NCI-H345 treated with DMSO at 0.1 percent for 48 hours (cell line): ENCODE measurements around the gene RMND5B.
"Not testable (repeated sequence)": the region's sequence is repeated elsewhere in the genome, so short reads cannot be mapped to it uniquely, and the experiment has no call there.

ENCODE experiments used
- DNase-seq: peaks from one replicate; lab custom pipeline; 2025; ENCODE audit not compliant: unreplicated experiment; lab: John Stamatoyannopoulos, UW

Gene RMND5B

GRCh38 chr5:178130576-178131445, at the start of gene RMND5B:
Gene RMND5B, plus strand, starts transcription at chr5:178131014. Its CDS starts 7,106 bp downstream, at chr5:178138120.
- peak; percentile 74 for DNase-seq

GRCh38 chr5:178081571-178082243, 49.1 kb upstream of the RMND5B start:
- DNase-seq = no peak

- no peak for DNase-seq
Observed at GRCh38 chr5:178083922-178084321, 46.9 kb upstream of the RMND5B start.

- no peak for DNase-seq
Observed at GRCh38 chr5:178085316-178085715, 45.5 kb upstream of the RMND5B start.

GRCh38 chr5:178086266-178086665, 44.5 kb upstream of the RMND5B start:
- DNase-seq = no peak

- DNase-seq = not testable (repeated sequence)
Observed at GRCh38 chr5:178087199-178087598, 43.6 kb upstream of the RMND5B start.

GRCh38 chr5:178090856-178091255, 40.0 kb upstream of the RMND5B start:
- DNase-seq = no peak

GRCh38 chr5:178093134-178093533, 37.7 kb upstream of the RMND5B start:
- no peak for DNase-seq

GRCh38 chr5:178094345-178094744, 36.5 kb upstream of the RMND5B start:
- no peak for DNase-seq

- no peak for DNase-seq
Observed at GRCh38 chr5:178098685-178099084, 32.1 kb upstream of the RMND5B start.

- no peak for DNase-seq
Observed at GRCh38 chr5:178103612-178104011, 27.2 kb upstream of the RMND5B start.

GRCh38 chr5:178104492-178104891, 26.3 kb upstream of the RMND5B start:
- DNase-seq = no peak

GRCh38 chr5:178106086-178106485, 24.7 kb upstream of the RMND5B start:
- DNase-seq = no peak

GRCh38 chr5:178106556-178107239, 24.1 kb upstream of the RMND5B start:
- no peak for DNase-seq

- no peak for DNase-seq
Observed at GRCh38 chr5:178107756-178108310, 23.0 kb upstream of the RMND5B start.

GRCh38 chr5:178108446-178108845, 22.4 kb upstream of the RMND5B start:
- DNase-seq = no peak

- DNase-seq = no peak
Observed at GRCh38 chr5:178108966-178109365, 21.8 kb upstream of the RMND5B start.

GRCh38 chr5:178110511-178110910, 20.3 kb upstream of the RMND5B start:
- no peak for DNase-seq

- no peak for DNase-seq
Observed at GRCh38 chr5:178111925-178112324, 18.9 kb upstream of the RMND5B start.

GRCh38 chr5:178112545-178112944, 18.3 kb upstream of the RMND5B start:
- no peak for DNase-seq

GRCh38 chr5:178113141-178113787, 17.6 kb upstream of the RMND5B start, which contains the start of gene N4BP3:
Gene N4BP3, plus strand, starts transcription at chr5:178113532. Its CDS starts 6,052 bp downstream, at chr5:178119584.
- DNase-seq = peak; percentile 31
